Stimulated activated CD8-positive, alpha-beta memory T cell treated with anti-CD3 and anti-CD28 coated beads, Interleukin-2, amount 100 ng/mL, for 1 hour (primary cell): ENCODE results near the gene LINC00632.
A peak's percentile ranks its signal among the peaks of the same experiment; 100 is the strongest.
"Not testable (repeated sequence)": the region's sequence is repeated elsewhere in the genome, so short reads cannot be mapped to it uniquely, and the experiment has no call there.

Source experiments
- DNase-seq, 2 donors: peaks; one replicate each; pipeline ENCODE4 v3.0.0-alpha.2; 2020; ENCODE audit warnings: low read depth in 2 of 2

The LINC00632 gene

GRCh38 chrX:140709421-140709846, at the start of gene LINC00632:
LINC00632 (plus strand) TSS chrX:140709759.
- no peak for DNase-seq

- DNase-seq: no peak
Measured at GRCh38 chrX:140661643-140662042, 47.9 kb upstream of the LINC00632 start.

GRCh38 chrX:140664939-140665338, 44.6 kb upstream of the LINC00632 start:
- DNase-seq: no peak

- DNase-seq: no peak
Measured at GRCh38 chrX:140672840-140673731, 36.5 kb upstream of the LINC00632 start.

GRCh38 chrX:140687706-140688105, 21.9 kb upstream of the LINC00632 start:
- DNase-seq: no peak

- DNase-seq: not testable (repeated sequence)
Measured at GRCh38 chrX:140691596-140691995, 18.0 kb upstream of the LINC00632 start.

GRCh38 chrX:140697618-140698017, 11.9 kb upstream of the LINC00632 start:
- DNase-seq: no peak

GRCh38 chrX:140701480-140701879, 8.1 kb upstream of the LINC00632 start:
- DNase-seq: no peak

- no peak for DNase-seq
Measured at GRCh38 chrX:140710710-140711109, 1.2 kb downstream of the LINC00632 start.

GRCh38 chrX:140711894-140712293, 2.3 kb downstream of the LINC00632 start:
- no peak for DNase-seq

GRCh38 chrX:140712413-140713173, 3.0 kb downstream of the LINC00632 start:
- DNase-seq: peak in 1 of 2 donors; percentile 14

- no peak for DNase-seq
Measured at GRCh38 chrX:140713174-140713539, 3.6 kb downstream of the LINC00632 start.

GRCh38 chrX:140715787-140716186, 6.2 kb downstream of the LINC00632 start:
- no peak for DNase-seq

GRCh38 chrX:140723121-140723715, 13.7 kb downstream of the LINC00632 start:
- DNase-seq: no peak

- no peak for DNase-seq
Measured at GRCh38 chrX:140724309-140724708, 14.8 kb downstream of the LINC00632 start.

GRCh38 chrX:140724736-140725135, 15.2 kb downstream of the LINC00632 start:
- no peak for DNase-seq

- DNase-seq: no peak
Measured at GRCh38 chrX:140725500-140725899, 15.9 kb downstream of the LINC00632 start.

GRCh38 chrX:140733766-140734342, 24.3 kb downstream of the LINC00632 start:
- no peak for DNase-seq

GRCh38 chrX:140744085-140744484, 34.5 kb downstream of the LINC00632 start:
- DNase-seq: no peak

GRCh38 chrX:140756941-140757340, 47.4 kb downstream of the LINC00632 start:
- DNase-seq: no peak

GRCh38 chrX:140762061-140762460, 52.5 kb downstream of the LINC00632 start:
- DNase-seq: no peak

- DNase-seq: no peak
Measured at GRCh38 chrX:140764401-140764919, 54.9 kb downstream of the LINC00632 start.
